IPS DF 4.7 (cell line): ENCODE results near the gene PCDHGA12.
"Not testable (repeated sequence)": the region's sequence is repeated elsewhere in the genome, so short reads cannot be mapped to it uniquely, and the experiment has no call there.

ENCODE experiments used
- DNase-seq: peaks from one replicate; pipeline ENCODE4 v3.0.0-alpha.2; 2013; ENCODE audit warnings: low spot score; ENCODE audit errors: extremely low read depth

PCDHGA12 gene

DNA sequence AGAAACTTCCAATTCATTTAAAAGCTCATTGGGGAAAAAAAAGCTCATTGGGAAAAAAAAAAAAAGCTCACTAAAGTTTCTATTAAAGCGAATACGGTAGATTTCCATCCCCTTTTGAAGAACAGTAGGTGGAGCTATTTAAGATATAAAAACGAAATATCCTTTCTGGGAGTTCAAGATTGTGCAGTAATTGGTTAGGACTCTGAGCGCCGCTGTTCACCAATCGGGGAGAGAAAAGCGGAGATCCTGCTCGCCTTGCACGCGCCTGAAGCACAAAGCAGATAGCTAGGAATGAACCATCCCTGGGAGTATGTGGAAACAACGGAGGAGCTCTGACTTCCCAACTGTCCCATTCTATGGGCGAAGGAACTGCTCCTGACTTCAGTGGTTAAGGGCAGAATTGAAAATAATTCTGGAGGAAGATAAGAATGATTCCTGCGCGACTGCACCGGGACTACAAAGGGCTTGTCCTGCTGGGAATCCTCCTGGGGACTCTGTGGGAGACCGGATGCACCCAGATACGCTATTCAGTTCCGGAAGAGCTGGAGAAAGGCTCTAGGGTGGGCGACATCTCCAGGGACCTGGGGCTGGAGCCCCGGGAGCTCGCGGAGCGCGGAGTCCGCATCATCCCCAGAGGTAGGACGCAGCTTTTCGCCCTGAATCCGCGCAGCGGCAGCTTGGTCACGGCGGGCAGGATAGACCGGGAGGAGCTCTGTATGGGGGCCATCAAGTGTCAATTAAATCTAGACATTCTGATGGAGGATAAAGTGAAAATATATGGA lies at the start of gene PCDHGA12:
TSS of gene PCDHGA12 (plus strand) at position 176 of the 782 bp plus-strand sequence. CDS start at position 429, 253 bp downstream.
- DNase-seq, result no peak

DNA sequence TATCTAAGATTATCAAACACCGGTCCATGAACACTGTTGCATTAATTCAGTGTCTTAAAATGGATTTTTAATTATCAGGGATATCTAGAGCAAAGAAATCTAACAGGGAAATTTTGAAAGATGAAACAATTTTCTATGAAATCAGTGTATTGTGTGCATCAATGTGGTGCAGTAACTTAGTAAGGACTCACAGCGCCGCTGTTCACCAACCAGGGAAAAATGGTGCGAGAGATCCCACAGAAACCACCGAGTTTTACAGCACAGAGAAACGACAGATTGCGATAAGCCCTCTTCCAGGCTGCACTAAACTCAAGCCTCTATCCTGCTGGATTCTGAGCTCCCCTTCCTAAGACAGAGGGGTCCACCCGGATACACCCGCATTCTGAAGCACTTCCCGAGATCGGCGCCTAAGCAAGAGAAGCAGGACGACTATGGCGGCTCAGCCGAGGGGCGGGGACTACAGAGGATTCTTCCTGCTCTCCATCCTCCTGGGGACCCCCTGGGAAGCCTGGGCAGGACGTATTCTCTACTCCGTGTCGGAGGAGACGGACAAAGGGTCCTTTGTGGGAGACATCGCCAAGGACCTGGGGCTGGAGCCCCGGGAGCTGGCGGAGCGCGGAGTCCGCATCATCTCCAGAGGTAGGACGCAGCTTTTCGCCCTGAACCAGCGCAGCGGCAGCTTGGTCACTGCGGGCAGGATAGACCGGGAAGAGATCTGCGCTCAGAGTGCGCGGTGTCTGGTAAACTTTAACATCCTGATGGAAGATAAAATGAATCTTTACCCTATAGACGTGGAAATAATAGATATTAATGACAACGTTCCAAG lies 47.6 kb upstream of the PCDHGA12 start, which contains the start of gene PCDHGA7:
TSS of gene PCDHGA7 (plus strand) at position 274 of the 826 bp plus-strand sequence. CDS start at position 432, 158 bp downstream.
- no peak for DNase-seq

DNA sequence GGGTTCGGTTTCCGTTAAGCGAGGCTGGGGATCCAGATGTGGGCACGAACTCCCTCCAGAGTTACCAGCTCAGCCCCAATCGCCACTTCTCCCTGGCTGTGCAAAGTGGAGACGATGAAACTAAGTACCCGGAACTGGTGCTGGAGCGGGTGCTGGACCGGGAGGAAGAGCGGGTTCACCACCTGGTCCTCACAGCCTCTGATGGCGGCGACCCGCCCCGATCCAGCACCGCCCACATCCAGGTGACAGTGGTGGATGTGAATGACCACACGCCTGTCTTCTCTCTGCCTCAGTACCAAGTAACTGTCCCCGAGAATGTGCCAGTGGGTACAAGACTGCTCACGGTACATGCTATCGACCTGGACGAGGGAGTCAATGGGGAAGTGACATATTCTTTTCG lies 47.0 kb upstream of the PCDHGA12 start:
- no peak for DNase-seq

DNA sequence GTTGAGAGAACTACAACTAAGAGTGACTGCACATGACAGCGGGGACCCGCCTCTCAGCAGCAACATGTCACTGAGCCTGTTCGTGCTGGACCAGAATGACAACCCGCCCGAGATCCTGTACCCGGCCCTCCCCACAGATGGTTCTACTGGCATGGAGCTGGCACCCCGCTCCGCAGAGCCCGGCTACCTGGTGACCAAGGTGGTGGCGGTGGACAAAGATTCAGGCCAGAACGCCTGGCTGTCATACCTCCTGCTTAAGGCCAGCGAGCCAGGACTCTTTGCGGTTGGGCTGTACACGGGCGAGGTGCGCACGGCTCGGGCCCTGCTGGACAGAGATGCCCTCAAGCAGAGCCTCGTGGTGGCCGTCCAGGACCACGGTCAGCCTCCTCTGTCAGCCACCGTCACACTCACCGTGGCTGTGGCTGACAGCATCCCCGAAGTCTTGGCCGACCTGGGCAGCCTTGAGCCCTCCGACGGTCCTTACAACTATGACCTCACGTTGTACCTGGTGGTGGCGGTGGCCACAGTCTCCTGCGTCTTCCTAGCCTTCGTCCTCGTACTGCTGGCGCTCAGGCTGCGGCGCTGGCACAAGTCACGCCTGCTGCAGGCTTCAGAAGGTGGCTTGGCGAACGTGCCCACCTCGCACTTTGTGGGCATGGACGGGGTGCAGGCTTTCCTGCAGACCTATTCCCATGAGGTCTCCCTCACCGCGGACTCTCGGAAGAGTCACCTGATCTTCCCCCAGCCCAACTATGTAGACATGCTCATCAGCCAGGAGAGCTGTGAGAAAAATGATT lies 45.6 kb upstream of the PCDHGA12 start:
- DNase-seq, result no peak

DNA sequence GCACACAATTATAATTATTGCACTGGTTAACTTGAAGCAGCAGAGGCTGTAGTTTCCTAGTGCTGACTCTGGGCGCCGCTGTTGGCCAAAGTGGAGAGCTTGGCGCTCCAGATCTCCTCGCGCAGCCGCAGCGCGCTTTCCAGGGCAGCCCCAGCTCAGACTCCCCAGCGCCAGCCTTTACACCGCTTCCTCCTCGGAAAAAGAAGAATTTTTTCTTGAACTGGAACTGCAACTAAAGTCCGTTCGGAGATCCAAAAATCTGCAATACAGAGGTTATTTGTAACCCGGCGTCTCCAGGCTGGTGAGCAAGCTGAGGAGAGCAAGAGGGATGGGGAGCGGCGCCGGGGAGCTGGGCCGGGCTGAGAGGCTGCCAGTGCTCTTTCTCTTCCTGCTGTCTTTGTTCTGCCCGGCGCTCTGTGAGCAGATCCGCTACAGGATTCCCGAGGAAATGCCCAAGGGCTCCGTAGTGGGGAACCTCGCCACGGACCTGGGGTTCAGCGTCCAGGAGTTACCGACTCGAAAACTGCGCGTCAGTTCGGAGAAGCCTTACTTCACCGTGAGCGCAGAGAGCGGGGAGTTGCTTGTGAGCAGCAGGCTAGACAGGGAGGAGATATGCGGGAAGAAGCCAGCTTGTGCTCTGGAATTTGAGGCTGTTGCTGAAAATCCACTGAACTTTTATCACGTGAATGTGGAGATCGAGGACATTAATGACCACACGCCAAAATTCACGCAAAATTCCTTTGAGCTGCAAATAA lies 42.6 kb upstream of the PCDHGA12 start, which contains the start of gene PCDHGB4:
TSS of gene PCDHGB4 (plus strand) at position 142 of the 755 bp plus-strand sequence. CDS start at position 329, 187 bp downstream.
- not testable (repeated sequence) for DNase-seq

DNA sequence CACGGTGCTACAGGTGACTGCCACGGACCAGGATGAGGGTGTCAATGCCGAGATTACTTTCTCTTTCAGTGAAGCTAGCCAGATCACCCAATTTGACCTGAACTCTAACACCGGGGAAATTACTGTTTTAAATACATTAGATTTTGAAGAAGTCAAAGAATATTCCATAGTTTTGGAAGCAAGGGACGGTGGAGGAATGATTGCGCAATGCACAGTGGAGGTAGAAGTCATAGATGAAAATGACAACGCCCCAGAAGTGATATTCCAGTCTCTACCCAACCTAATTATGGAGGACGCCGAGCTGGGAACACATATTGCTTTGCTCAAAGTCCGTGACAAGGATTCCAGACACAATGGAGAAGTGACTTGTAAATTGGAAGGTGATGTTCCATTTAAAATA lies 41.6 kb upstream of the PCDHGA12 start:
- DNase-seq, result no peak

DNA sequence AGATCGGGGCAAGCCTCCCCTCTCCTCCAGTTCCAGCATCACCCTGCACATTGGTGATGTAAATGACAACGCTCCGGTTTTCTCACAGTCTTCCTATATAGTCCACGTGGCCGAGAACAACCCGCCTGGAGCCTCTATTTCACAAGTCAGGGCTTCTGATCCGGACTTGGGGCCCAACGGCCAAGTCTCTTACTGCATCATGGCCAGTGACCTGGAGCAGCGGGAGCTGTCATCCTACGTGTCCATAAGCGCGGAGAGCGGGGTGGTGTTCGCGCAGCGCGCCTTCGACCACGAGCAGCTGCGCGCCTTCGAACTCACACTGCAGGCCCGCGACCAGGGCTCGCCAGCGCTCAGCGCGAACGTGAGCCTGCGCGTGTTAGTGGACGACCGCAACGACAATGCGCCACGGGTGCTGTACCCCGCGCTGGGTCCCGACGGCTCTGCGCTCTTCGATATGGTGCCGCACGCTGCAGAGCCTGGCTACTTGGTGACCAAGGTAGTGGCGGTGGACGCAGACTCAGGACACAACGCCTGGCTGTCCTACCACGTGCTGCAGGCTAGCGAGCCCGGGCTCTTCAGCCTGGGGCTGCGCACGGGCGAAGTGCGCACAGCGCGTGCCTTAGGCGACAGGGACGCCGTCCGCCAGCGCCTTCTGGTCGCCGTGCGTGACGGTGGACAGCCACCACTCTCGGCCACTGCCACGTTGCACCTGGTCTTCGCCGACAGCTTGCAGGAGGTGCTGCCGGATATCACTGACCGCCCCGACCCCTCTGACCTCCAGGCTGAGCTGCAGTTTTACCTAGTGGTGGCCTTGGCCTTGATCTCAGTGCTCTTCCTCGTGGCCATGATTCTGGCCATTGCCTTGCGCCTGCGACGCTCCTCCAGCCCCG lies 40.9 kb upstream of the PCDHGA12 start:
- DNase-seq, result no peak

DNA sequence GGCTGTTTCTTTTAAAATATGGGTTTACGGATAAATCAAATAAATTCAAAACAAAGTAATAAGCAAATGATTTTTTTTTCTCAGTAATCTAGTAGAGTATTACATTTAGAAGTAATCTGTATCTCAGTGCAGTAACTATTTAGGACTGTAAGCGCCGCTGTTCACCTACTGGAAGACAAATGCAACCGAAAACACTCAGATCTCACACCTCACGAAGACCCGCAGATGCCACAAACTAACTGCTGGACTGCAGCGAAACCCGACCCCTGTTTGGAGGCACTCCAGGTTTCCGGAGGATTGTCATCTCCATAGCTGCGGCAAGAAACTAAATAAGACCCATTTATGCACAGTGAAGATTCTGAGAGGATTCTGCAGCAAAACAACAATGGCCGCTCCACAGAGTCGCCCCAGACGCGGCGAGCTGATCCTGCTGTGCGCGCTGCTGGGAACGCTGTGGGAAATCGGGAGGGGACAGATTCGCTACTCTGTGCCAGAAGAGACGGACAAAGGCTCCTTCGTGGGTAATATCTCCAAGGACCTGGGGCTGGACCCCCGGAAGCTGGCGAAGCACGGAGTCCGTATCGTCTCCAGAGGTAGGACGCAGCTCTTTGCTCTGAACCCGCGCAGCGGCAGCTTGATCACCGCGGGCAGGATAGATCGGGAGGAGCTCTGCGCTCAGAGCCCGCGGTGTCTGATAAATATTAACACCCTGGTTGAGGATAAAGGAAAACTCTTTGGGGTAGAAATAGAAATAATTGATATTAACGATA lies 37.7 kb upstream of the PCDHGA12 start, which contains the start of gene PCDHGA8:
TSS of gene PCDHGA8 (plus strand) at position 205 of the 770 bp plus-strand sequence. CDS start at position 386, 181 bp downstream.
- no peak for DNase-seq

DNA sequence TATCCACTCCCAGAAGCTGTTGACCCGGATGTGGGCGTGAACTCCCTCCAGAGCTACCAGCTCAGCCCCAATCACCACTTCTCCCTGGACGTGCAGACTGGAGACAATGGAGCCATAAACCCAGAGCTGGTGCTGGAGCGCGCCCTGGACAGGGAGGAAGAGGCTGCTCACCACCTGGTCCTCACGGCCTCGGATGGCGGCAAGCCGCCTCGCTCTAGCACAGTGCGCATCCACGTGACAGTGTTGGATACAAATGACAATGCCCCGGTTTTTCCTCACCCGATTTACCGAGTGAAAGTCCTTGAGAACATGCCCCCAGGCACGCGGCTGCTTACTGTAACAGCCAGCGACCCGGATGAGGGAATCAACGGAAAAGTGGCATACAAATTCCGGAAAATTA lies 37.0 kb upstream of the PCDHGA12 start:
- no peak for DNase-seq

DNA sequence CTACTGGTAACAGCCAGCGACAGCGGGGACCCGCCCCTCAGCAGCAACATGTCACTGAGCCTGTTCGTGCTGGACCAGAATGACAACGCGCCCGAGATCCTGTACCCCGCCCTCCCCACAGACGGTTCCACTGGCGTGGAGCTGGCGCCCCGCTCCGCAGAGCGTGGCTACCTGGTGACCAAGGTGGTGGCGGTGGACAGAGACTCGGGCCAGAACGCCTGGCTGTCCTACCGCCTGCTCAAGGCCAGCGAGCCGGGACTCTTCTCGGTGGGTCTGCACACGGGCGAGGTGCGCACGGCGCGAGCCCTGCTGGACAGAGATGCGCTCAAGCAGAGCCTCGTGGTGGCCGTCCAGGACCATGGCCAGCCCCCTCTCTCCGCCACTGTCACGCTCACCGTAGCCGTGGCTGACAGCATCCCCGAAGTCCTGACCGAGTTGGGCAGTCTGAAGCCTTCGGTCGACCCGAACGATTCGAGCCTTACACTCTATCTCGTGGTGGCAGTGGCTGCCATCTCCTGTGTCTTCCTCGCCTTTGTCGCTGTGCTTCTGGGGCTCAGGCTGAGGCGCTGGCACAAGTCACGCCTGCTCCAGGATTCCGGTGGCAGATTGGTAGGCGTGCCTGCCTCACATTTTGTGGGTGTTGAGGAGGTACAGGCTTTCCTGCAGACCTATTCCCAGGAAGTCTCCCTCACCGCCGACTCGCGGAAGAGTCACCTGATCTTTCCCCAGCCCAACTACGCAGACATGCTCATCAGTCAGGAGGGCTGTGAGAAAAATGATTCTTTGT lies 35.7 kb upstream of the PCDHGA12 start:
- not testable (repeated sequence) for DNase-seq

DNA sequence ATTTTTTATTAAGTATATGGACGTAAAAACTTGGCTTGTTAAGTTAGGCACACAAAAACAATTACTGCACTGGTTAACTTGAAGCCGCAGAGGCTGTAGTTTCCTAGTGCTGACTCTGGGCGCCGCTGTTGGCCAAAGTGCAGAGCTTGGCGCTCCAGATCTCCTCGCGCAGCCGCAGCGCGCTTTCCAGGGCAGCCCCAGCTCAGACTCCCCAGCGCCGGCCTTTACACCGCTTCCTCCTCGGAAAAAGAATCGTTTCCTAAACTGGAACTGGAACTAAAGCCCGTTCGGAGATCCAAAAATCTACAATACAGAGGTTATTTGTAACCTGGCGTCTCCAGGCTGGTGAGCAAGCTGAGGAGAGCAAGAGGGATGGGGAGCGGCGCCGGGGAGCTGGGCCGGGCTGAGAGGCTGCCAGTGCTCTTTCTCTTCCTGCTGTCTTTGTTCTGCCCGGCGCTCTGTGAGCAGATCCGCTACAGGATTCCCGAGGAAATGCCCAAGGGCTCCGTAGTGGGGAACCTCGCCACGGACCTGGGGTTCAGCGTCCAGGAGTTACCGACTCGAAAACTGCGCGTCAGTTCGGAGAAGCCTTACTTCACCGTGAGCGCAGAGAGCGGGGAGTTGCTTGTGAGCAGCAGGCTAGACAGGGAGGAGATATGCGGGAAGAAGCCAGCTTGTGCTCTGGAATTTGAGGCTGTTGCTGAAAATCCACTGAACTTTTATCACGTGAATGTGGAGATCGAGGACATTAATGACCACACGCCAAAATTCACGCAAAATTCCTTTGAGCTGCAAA lies 32.4 kb upstream of the PCDHGA12 start, which contains the start of gene PCDHGB5:
TSS of gene PCDHGB5 (plus strand) at position 192 of the 796 bp plus-strand sequence. CDS start at position 373, 181 bp downstream.
- DNase-seq, result not testable (repeated sequence)

DNA sequence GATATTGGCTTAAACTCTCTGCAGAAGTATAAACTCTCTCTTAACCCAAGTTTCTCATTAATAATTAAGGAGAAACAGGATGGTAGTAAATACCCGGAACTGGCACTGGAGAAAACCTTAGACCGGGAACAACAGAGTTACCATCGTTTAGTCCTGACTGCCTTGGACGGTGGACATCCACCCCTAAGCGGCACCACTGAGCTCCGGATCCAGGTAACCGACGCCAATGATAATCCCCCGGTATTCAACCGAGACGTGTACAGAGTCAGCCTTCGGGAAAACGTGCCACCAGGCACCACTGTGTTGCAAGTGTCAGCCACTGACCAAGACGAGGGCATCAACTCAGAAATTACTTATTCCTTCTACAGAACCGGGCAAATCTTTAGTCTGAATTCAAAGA lies 31.7 kb upstream of the PCDHGA12 start:
- DNase-seq, result no peak

DNA sequence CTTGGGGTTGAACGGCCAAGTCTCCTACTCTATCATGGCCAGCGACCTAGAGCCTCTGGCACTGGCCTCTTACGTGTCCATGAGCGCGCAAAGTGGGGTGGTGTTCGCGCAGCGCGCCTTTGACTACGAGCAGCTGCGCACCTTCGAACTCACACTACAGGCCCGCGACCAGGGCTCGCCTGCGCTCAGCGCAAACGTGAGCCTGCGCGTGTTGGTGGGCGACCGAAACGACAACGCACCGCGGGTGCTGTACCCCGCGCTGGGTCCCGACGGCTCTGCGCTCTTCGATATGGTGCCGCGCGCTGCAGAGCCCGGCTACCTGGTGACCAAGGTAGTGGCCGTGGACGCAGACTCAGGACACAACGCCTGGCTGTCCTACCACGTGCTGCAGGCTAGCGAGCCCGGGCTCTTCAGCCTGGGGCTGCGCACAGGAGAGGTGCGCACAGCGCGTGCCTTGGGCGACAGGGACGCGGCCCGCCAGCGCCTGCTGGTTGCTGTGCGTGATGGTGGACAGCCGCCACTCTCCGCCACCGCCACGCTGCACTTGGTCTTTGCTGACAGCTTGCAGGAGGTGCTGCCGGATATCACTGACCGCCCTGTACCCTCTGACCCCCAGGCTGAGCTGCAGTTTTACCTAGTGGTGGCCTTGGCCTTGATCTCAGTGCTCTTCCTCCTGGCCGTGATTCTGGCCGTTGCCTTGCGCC lies 30.6 kb upstream of the PCDHGA12 start:
- no peak for DNase-seq

DNA sequence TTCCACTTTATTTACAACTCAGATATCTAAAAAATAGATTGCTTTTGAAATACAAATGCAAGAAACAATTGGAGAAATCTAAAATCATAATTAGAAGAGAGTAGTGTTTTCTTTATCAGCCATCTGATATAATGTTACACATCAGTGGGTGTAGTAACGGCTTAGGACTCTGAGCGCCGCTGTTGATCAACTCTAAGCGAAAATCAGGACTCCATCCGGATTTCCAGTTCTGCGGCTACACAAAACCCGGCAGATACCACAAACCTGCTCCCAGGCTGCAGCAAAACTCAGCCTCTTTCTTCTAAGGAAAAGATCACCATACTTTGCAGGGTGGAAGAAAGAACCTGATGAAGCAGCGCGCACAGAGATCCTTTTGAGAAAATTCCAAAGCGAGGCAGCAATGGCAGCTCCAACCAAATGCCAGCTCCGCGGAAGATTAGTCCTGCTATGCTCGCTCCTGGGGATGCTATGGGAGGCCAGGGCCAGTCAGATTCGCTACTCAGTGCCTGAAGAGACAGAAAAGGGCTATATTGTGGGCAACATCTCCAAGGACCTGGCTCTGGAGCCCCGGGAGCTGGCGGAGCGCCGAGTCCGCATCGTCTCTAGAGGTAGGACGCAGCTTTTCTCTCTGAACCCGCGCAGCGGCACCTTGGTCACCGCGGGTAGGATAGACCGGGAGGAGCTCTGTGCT lies 27.6 kb upstream of the PCDHGA12 start, which contains the start of gene PCDHGA9:
TSS of gene PCDHGA9 (plus strand) at position 226 of the 691 bp plus-strand sequence. CDS start at position 401, 175 bp downstream.
- DNase-seq, result no peak

DNA sequence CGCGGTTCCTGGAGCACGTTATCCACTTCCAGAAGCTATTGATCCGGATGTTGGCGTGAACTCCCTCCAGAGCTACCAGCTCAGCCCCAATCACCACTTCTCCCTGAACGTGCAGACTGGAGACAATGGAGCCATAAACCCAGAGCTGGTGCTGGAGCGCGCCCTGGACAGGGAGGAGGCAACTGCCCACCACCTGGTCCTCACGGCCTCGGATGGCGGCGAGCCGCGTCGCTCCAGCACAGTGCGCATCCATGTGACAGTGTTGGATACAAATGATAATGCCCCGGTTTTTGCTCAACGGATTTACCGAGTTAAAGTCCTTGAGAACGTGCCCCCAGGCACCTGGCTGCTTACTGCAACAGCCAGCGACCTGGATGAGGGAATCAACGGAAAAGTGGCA lies 26.9 kb upstream of the PCDHGA12 start:
- no peak for DNase-seq
